SU-DHL-6 (cell line): ENCODE results near the gene COL7A1.

ENCODE experiments used
- EZH2phosphoT487 ChIP-seq: fragments of 200-600 bp; sonication (generic), shearing (Covaris generic); conservative IDR thresholded peaks from 2 replicates; pipeline ENCODE4 v1.6.1; 2018; ENCODE audit warnings: mild to moderate bottlenecking, antibody characterized with exemption, low read length, moderate library complexity, mixed read lengths
- TF ChIP-seq, protein P1 (sequence below): fragments of 200-600 bp; sonication (generic); IDR thresholded peaks from one replicate; pipeline ENCODE4 v1.5.1; 2017; ENCODE audit warnings: antibody characterized with exemption, mild to moderate bottlenecking, low read length, moderate library complexity; ENCODE audit not compliant: insufficient read depth, poor library complexity, severe bottlenecking

- no peak for TF ChIP-seq EZH2phosphoT487
- TF ChIP-seq, protein P1, sequence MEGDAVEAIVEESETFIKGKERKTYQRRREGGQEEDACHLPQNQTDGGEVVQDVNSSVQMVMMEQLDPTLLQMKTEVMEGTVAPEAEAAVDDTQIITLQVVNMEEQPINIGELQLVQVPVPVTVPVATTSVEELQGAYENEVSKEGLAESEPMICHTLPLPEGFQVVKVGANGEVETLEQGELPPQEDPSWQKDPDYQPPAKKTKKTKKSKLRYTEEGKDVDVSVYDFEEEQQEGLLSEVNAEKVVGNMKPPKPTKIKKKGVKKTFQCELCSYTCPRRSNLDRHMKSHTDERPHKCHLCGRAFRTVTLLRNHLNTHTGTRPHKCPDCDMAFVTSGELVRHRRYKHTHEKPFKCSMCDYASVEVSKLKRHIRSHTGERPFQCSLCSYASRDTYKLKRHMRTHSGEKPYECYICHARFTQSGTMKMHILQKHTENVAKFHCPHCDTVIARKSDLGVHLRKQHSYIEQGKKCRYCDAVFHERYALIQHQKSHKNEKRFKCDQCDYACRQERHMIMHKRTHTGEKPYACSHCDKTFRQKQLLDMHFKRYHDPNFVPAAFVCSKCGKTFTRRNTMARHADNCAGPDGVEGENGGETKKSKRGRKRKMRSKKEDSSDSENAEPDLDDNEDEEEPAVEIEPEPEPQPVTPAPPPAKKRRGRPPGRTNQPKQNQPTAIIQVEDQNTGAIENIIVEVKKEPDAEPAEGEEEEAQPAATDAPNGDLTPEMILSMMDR: no peak
Measured at GRCh38 chr3:48619541-48620524, 24.7 kb upstream of the COL7A1 start.
